ENCODE results near the gene ATP1A1.
A peak's percentile ranks its signal among the peaks of the same experiment; 100 is the strongest.

Gene ATP1A1

GRCh38 chr1:116415699-116416533 lies 42.9 kb downstream of the ATP1A1 start:
- Histone ChIP-seq H3K4me3 (ENCODE audit: low read depth, low read length) (no peak overlapping the region), H3K27ac (peak overlapping the region; percentile 52), H3K9me3 (ENCODE audit: severe bottlenecking) (no peaks in the 10 kb centered on the region), H3K36me3 (no peaks in the 10 kb centered on the region; the same call in 1 of the 2 replicates), H3K27me3 (ENCODE audit: insufficient read depth, low read depth, severe bottlenecking) (no peaks in the 10 kb centered on the region)
- peak; percentile 54 for DNase-seq
- 0 out of 2 replicates have a peak, but pooled peaks have one; percentile 19 for TF ChIP-seq CTCF (IDR thresholded peaks at IDR 0.05; ENCODE audit: low read depth, low read length)

- H3K27ac ChIP-seq: peak overlapping the region; percentile 79
Observed at GRCh38 chr1:116416854-116417513, 43.9 kb downstream of the ATP1A1 start.

GRCh38 chr1:116417678-116418077 lies 44.6 kb downstream of the ATP1A1 start:
- H3K27ac ChIP-seq: peak overlapping the region; percentile 79
- peak overlapping the region; percentile 96 for H3K4me3 ChIP-seq (ENCODE audit: low read depth, low read length)
- TF ChIP-seq CTCF (IDR thresholded peaks at IDR 0.05; ENCODE audit: low read depth, low read length): no peak
- H3K36me3 ChIP-seq: no peaks in the 10 kb centered on the region; the same call in 1 of the 2 replicates
- no peaks in the 10 kb centered on the region for H3K27me3 ChIP-seq (ENCODE audit: insufficient read depth, low read depth, severe bottlenecking)
- DNase-seq: no peak
- H3K9me3 ChIP-seq (ENCODE audit: severe bottlenecking): no peaks in the 10 kb centered on the region

More at GRCh38 chr1:116416854-116417513, 43.9 kb downstream of the ATP1A1 start:
- Histone ChIP-seq H3K36me3 (no peaks in the 10 kb centered on the region; the same call in 1 of the 2 replicates), H3K9me3 (ENCODE audit: severe bottlenecking) (no peaks in the 10 kb centered on the region), H3K4me3 (ENCODE audit: low read depth, low read length) (no peak overlapping the region), H3K27me3 (ENCODE audit: insufficient read depth, low read depth, severe bottlenecking) (no peaks in the 10 kb centered on the region)
- TF ChIP-seq CTCF (IDR thresholded peaks at IDR 0.05; ENCODE audit: low read depth, low read length): no peak
- DNase-seq: no peak

- no peak for TF ChIP-seq CTCF (IDR thresholded peaks at IDR 0.05; ENCODE audit: low read depth, low read length)
- Histone ChIP-seq H3K9me3 (ENCODE audit: severe bottlenecking) (no peaks in the 10 kb centered on the region), H3K27ac (peak overlapping the region; percentile 79), H3K27me3 (ENCODE audit: insufficient read depth, low read depth, severe bottlenecking) (no peaks in the 10 kb centered on the region), H3K36me3 (no peaks in the 10 kb centered on the region; the same call in 1 of the 2 replicates), H3K4me3 (ENCODE audit: low read depth, low read length) (peak overlapping the region; percentile 96)
- DNase-seq: peak; percentile 89
Observed at GRCh38 chr1:116418091-116418830, 45.2 kb downstream of the ATP1A1 start.

- H3K27me3 ChIP-seq (ENCODE audit: insufficient read depth, low read depth, severe bottlenecking): no peaks in the 10 kb centered on the region
- DNase-seq: peak; percentile 46
- TF ChIP-seq CTCF (IDR thresholded peaks at IDR 0.05; ENCODE audit: low read depth, low read length): no peak
- H3K9me3 ChIP-seq (ENCODE audit: severe bottlenecking): no peaks in the 10 kb centered on the region
- no peak overlapping the region for H3K27ac ChIP-seq
- no peak overlapping the region for H3K4me3 ChIP-seq (ENCODE audit: low read depth, low read length)
- no peaks in the 10 kb centered on the region; the same call in 1 of the 2 replicates for H3K36me3 ChIP-seq
Observed at GRCh38 chr1:116420417-116421200, 47.6 kb downstream of the ATP1A1 start.

Data from WERI-Rb-1 (cell line).